Ovary (tissue), 3 donors: ENCODE data around the gene TMC6.

Experiments
- CTCF ChIP-seq, 3 donors: fragments of 450-650 bp in 2 of 3; fragments of 200-600 bp in 1 of 3; IDR thresholded peaks; one replicate each; pipeline versions ENCODE4 v1.5.1 to v1.8.0; 2016 to 2022; ENCODE audit warnings: antibody characterized with exemption in 3 of 3, mild to moderate bottlenecking in 1 of 3
- POLR2A ChIP-seq: fragments of 450-650 bp; IDR thresholded peaks from one replicate; pipeline ENCODE4 v1.6.1; 2017; ENCODE audit warnings: antibody characterized with exemption, mild to moderate bottlenecking, moderate library complexity
- donor health status: DM: no; HTN: no; CAD: no.

GRCh38 chr17:78086740-78087139, 41.8 kb downstream of the TMC6 start:
- TF ChIP-seq POLR2A (no peak), CTCF (IDR thresholded peaks at IDR 0.05) (no peak)
